B cell (primary cell): ENCODE data around the gene DIABLO.
"Not testable (repeated sequence)": the region's sequence is repeated elsewhere in the genome, so short reads cannot be mapped to it uniquely, and the experiment has no call there.

Experiments used
- EZH2 ChIP-seq: IDR thresholded peaks from 2 replicates; pipeline ENCODE4 v1.6.1; 2012; ENCODE audit warnings: borderline replicate concordance, low read depth, mild to moderate bottlenecking, moderate library complexity, low read length; ENCODE audit not compliant: insufficient read depth, poor library complexity, severe bottlenecking
- TF ChIP-seq, protein P1 (sequence below): fragments of 200-600 bp; IDR thresholded peaks from one replicate; pipeline ENCODE4 v1.8.0; 2022; ENCODE audit warnings: antibody characterized with exemption, mild to moderate bottlenecking

GRCh38 chr12:122260735-122261134, 34.9 kb upstream of the DIABLO start:
- TF ChIP-seq, protein P1, sequence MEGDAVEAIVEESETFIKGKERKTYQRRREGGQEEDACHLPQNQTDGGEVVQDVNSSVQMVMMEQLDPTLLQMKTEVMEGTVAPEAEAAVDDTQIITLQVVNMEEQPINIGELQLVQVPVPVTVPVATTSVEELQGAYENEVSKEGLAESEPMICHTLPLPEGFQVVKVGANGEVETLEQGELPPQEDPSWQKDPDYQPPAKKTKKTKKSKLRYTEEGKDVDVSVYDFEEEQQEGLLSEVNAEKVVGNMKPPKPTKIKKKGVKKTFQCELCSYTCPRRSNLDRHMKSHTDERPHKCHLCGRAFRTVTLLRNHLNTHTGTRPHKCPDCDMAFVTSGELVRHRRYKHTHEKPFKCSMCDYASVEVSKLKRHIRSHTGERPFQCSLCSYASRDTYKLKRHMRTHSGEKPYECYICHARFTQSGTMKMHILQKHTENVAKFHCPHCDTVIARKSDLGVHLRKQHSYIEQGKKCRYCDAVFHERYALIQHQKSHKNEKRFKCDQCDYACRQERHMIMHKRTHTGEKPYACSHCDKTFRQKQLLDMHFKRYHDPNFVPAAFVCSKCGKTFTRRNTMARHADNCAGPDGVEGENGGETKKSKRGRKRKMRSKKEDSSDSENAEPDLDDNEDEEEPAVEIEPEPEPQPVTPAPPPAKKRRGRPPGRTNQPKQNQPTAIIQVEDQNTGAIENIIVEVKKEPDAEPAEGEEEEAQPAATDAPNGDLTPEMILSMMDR: not testable (repeated sequence)
- TF ChIP-seq EZH2: not testable (repeated sequence)
